Measurements from ENCODE around the gene DNAJB6.

The DNAJB6 gene

GRCh38 chr7:157371296-157371695, 34.5 kb downstream of the DNAJB6 start:
- DNase-seq, result no peak

- no peak for DNase-seq
Measured at GRCh38 chr7:157372300-157373232, 35.8 kb downstream of the DNAJB6 start.

DNA sequence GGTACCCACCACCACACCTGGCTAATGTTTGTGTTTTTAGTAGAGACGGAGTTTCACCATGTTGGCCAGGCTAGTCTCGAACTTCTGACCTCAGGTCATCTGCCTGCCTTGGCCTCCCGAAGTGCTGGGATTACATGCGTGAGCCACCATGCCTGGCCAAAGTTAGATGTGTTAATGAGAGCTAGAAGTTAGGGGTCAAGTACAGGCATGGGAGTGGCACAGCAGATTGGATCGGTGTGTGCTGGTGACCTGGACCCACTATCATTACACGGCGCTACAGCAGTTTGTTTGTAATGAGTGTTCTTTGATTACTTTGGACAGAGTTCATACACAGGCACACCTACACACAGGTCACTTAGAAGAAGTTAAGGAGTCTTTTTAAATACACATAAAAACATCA, 36.7 kb downstream of the DNAJB6 start:
- DNase-seq, result no peak

- DNase-seq, result no peak
Measured at GRCh38 chr7:157375410-157375809, 38.6 kb downstream of the DNAJB6 start.

DNA sequence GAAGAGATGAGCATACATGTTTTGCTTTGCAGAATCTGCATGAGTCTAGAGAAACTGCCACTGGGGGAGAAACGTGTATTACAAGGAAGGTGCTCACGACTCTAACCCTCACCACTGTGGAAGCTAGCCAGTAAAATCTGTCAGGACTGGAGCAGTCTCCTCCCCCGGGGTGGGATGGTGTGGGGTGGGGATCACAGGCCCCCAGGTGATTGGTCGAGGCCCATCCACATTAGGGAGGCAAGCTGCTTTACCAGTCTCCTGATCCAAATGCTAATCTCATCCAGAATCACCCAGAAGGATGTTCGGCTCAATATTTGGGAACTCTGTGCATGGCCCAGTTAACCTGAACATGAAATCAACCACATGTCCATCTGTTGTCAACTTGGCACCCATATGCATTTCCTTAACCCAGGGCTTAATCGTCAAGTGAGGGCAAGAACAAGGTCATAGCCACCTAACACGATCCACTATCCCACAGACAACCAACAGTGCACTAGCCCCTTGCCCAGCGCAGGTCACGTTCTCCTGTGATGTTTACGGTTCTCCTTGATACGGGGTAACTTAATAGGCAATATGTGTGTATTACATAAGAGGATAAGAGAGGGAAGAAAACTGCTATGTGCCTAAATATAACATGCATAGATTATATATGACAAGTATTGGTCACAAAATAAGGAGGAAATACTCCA, 40.8 kb downstream of the DNAJB6 start:
- no peak for DNase-seq

GRCh38 chr7:157378390-157378789, 41.6 kb downstream of the DNAJB6 start:
- no peak for DNase-seq

DNA sequence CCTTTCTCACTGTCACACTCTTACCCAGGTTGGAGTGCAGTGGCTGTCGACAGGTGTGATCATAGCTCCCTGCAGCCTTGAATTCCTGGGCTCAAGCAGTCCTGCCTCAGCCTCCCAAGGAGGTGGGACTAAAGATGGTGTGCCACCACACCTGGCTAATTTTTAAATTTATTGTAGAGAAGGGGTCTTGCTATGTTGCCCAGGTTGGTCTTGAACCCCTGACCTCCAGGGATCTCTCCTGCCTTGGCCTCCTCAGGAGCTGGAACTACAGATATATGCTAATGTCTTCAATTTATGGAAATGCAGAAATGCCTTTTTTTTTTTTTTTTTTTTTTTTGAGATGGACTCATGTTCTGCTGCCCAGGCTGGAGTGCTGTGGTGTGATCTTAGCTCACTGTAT, 42.7 kb downstream of the DNAJB6 start:
- DNase-seq, result no peak

DNA sequence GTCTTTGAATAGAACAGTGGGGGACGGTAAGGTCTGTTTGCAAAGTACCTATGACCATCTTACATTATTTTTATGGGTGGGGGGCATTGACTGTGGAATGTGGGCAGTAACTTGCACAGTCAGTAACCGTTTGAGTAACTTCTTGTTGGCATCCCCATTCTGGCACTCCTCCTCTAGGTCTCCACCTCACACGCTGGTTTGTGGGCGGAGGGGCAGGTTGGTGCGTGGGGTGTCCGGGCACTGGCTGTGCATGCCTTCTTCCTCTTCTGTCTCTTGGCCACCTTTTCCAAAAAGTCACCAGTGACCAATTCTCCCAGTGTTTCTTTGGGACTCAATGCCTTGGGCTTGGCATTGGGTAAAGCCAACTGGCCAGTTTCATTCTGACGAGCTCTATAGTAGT, 43.6 kb downstream of the DNAJB6 start:
- DNase-seq, result no peak

DNA sequence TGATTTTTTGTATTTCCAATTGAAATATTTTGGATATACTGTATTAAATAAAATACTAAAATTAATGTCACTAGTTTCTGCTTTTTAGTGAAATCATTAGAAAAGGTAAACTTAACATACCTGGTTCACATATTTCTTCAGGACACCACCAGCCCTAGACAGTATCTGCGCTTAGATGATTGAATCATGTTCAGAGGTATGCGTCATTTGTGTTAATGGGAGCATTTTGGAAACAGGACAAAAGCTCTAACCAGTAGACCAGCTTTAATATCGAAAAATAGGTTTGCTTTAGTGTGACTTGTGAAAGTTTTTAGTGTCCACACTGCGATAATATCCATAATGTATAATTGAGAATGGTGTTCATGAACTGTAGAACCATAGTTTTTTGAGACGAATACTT, 47.1 kb downstream of the DNAJB6 start:
- DNase-seq, result no peak

- no peak for DNase-seq
Measured at GRCh38 chr7:157384301-157384700, 47.5 kb downstream of the DNAJB6 start.

- DNase-seq, result peak; percentile 83
Measured at GRCh38 chr7:157386979-157387800, 50.4 kb downstream of the DNAJB6 start.

GRCh38 chr7:157388301-157388700, 51.5 kb downstream of the DNAJB6 start:
- no peak for DNase-seq

DNA sequence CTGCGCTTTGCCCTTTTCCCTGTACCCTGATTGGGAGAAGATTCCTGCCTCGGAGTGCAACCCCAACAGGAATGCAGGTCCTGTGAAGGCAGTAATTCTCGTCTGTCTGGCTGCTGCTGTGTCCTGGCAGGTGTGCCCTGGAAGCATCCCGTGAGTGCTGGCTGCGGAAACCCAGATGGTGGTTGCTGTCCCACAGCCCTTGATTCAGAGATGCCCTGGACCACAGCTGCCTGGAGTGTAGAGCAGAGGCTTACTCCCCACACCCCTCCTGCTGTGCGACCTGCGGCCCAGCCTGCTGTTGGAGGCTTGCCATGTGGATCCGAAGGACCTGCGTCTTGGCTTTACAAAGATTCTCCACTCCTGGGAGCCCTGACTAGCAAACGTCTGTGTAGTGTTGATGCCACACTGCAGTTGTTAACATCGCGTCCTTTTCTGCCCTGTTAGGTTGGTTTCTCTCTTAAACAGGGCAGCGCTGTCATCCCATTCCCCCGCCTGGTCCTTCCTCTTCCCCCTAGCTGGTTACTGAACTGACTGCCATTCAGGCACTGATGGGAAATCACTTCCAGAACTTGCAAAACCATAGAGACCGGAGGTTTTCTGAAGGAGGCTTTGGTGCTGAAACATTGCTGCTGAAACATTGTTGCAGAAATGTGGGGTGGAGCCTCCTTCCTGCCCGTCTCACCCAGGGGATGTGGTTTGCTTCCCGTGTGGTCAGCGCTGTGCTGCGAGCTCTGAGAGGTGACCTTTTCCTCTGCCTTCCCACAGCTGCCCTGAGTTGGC, 53.3 kb downstream of the DNAJB6 start:
- peak; percentile 48 for DNase-seq

- DNase-seq, result no peak
Measured at GRCh38 chr7:157391036-157391710, 54.4 kb downstream of the DNAJB6 start.

GRCh38 chr7:157392256-157393037, 55.6 kb downstream of the DNAJB6 start:
- DNase-seq, result no peak

GRCh38 chr7:157394246-157395191, 57.7 kb downstream of the DNAJB6 start:
- DNase-seq, result no peak

- DNase-seq, result no peak
Measured at GRCh38 chr7:157395206-157395605, 58.4 kb downstream of the DNAJB6 start.

- DNase-seq, result no peak
Measured at GRCh38 chr7:157396316-157397035, 59.7 kb downstream of the DNAJB6 start.
